H1 (cell line): ENCODE data around the gene HOXC5. TPM values are rescaled to one million over a fixed set of nuclear protein-coding genes. Genes with fewer than 3 reads are reported as not detected.
A peak's percentile ranks its signal among the peaks of the same experiment; 100 is the strongest.

Experiments
- CTCF ChIA-PET: fragments of 300-600 bp; sonication (Branson Sonifier 250); formaldehyde crosslinking; loops from one replicate; lab custom pipeline; 2021; ENCODE audit not compliant: partially characterized antibody; lab: Charles Lee
- POLR2A ChIA-PET: fragments of 300-600 bp; sonication (Branson Sonifier 250); formaldehyde crosslinking; loops from one replicate; lab custom pipeline; 2021; ENCODE audit warnings: inconsistent platforms; ENCODE audit not compliant: partially characterized antibody; lab: Charles Lee
- DNase-seq, 2 experiments: peaks; one replicate each; pipeline versions ENCODE4 v3.0.0 to v3.0.0-alpha.2; 2010 to 2022; ENCODE audit warnings: low spot score in 2 of 2, low read depth in 1 of 2, mixed read lengths in 1 of 2
- FAIRE-seq: peaks from 2 replicates; lab custom pipeline; 2011; peaks lifted over from hg19 to GRCh38; lab: Jason Lieb, UNC
- H2AFZ ChIP-seq: 2 replicates; pipeline ENCODE4 v1.8.1; 2012; ENCODE audit warnings: low read length, inconsistent platforms
- H2AK5ac ChIP-seq: 2 replicates; pipeline ENCODE4 v1.6.1; 2013; ENCODE audit warnings: low read depth, low read length
- H2BK120ac ChIP-seq: replicated peaks from 2 replicates; pipeline ENCODE3; 2013; ENCODE audit warnings: low read depth, low read length, inconsistent platforms
- H2BK12ac ChIP-seq: 2 replicates; pipeline ENCODE4 v1.6.1; 2013; ENCODE audit warnings: low read depth, low read length
- H2BK15ac ChIP-seq: 2 replicates; pipeline ENCODE4 v1.6.1; 2013; ENCODE audit warnings: low read length
- H2BK20ac ChIP-seq: 2 replicates; pipeline ENCODE4 v1.6.1; 2013; ENCODE audit warnings: low read length
- H2BK5ac ChIP-seq: 2 replicates; pipeline ENCODE4 v1.6.1; 2013; ENCODE audit warnings: low read depth, low read length
- H3K14ac ChIP-seq: 2 replicates; pipeline ENCODE4 v1.6.1; 2013; ENCODE audit warnings: inconsistent platforms; ENCODE audit not compliant: insufficient read length
- H3K18ac ChIP-seq: 2 replicates; pipeline ENCODE4 v1.6.1; 2013; ENCODE audit warnings: low read length; ENCODE audit errors: extremely low read depth
- H3K23ac ChIP-seq: 2 replicates; pipeline ENCODE4 v1.6.1; 2013; ENCODE audit warnings: inconsistent platforms; ENCODE audit not compliant: insufficient read length
- H3K23me2 ChIP-seq: 2 replicates; pipeline ENCODE4 v1.6.1; 2013; ENCODE audit warnings: low read depth, low read length
- H3K27ac ChIP-seq: 2 replicates; pipeline ENCODE4 v1.6.1; 2011; ENCODE audit warnings: low read depth, low read length, inconsistent platforms
- H3K27me3 ChIP-seq, 4 experiments: replicated peaks in 1 of 4; 1 replicate in 1 of 4; 2 replicates in 3 of 4; pipeline versions ENCODE4 v1.6.1 to v1.8.1; 2011 to 2013; ENCODE audit warnings: low read length in 3 of 4, mild to moderate bottlenecking in 3 of 4, inconsistent platforms in 2 of 4, mixed read lengths in 2 of 4, moderate library complexity in 1 of 4; ENCODE audit not compliant: control insufficient read depth in 3 of 4, insufficient read depth in 3 of 4; ENCODE audit errors: extremely low read depth in 1 of 4
- H3K36me3 ChIP-seq, 4 experiments: 2 replicates each; pipeline versions ENCODE4 v1.6.1 to v1.8.1; 2011 to 2013; ENCODE audit warnings: mild to moderate bottlenecking in 4 of 4, low read length in 3 of 4, moderate library complexity in 2 of 4, control low read depth in 1 of 4, inconsistent platforms in 1 of 4; ENCODE audit not compliant: insufficient read depth in 4 of 4, control insufficient read depth in 2 of 4
- H3K4ac ChIP-seq: replicated peaks from 2 replicates; pipeline ENCODE3; 2013; ENCODE audit warnings: low read length, low read depth, mixed read lengths, inconsistent platforms; ENCODE audit not compliant: insufficient read length
- H3K4me1 ChIP-seq, 4 experiments: replicated peaks in 1 of 4; 1 replicate in 1 of 4; 2 replicates in 3 of 4; pipeline versions ENCODE4 v1.6.1 to v1.8.1; 2011 to 2013; ENCODE audit warnings: low read length in 3 of 4, inconsistent platforms in 2 of 4, mixed read lengths in 1 of 4; ENCODE audit not compliant: insufficient read depth in 4 of 4, control insufficient read depth in 3 of 4
- H3K4me2 ChIP-seq, 2 experiments: 2 replicates each; pipeline versions ENCODE4 v1.6.1 to v1.8.1; 2011 to 2013; ENCODE audit warnings: low read depth in 2 of 2, low read length in 2 of 2, control low read depth in 1 of 2, inconsistent platforms in 1 of 2, mild to moderate bottlenecking in 1 of 2; ENCODE audit not compliant: insufficient read depth in 1 of 2
- H3K4me3 ChIP-seq, 4 experiments: fragments of 200-600, 300-600 bp in 1 of 4; sonication (generic), shearing (Covaris generic), sonication (Bioruptor Twin) in 1 of 4; 2 replicates each; pipeline versions ENCODE4 v1.5.1 to v1.8.1; 2011 to 2016; ENCODE audit warnings: low read length in 4 of 4, low read depth in 3 of 4, control low read depth in 2 of 4, inconsistent platforms in 2 of 4, mild to moderate bottlenecking in 2 of 4, mixed read lengths in 1 of 4, moderate library complexity in 1 of 4; ENCODE audit not compliant: insufficient read depth in 2 of 4; ENCODE audit errors: extremely low read depth in 1 of 4
- H3K56ac ChIP-seq: replicated peaks from 2 replicates; pipeline ENCODE3; 2013; ENCODE audit warnings: low read depth, mild to moderate bottlenecking, mixed read lengths, low read length, inconsistent platforms; ENCODE audit not compliant: insufficient read length
- H3K79me1 ChIP-seq: 2 replicates; pipeline ENCODE4 v1.6.1; 2013; ENCODE audit warnings: low read depth, low read length, control low read depth
- H3K79me2 ChIP-seq, 2 experiments: 2 replicates each; pipeline versions ENCODE4 v1.6.1 to v1.8.1; 2012 to 2013; ENCODE audit warnings: low read length in 2 of 2, mild to moderate bottlenecking in 2 of 2, inconsistent platforms in 1 of 2; ENCODE audit not compliant: insufficient read depth in 2 of 2, control insufficient read depth in 1 of 2
- H3K9ac ChIP-seq, 4 experiments: replicated peaks in 1 of 4; 1 replicate in 1 of 4; 2 replicates in 3 of 4; pipeline versions ENCODE4 v1.6.1 to v1.8.1; 2011 to 2013; ENCODE audit warnings: low read depth in 3 of 4, low read length in 3 of 4, control low read depth in 2 of 4, mild to moderate bottlenecking in 2 of 4, moderate library complexity in 2 of 4, inconsistent platforms in 1 of 4; ENCODE audit errors: extremely low read depth in 1 of 4
- H3K9me3 ChIP-seq, 2 experiments: 2 replicates each; pipeline versions ENCODE4 v1.6.1 to v1.8.1; 2012 to 2013; ENCODE audit warnings: mild to moderate bottlenecking in 2 of 2, moderate library complexity in 2 of 2, control low read depth in 1 of 2, inconsistent platforms in 1 of 2, low read depth in 1 of 2, low read length in 1 of 2, mixed read lengths in 1 of 2; ENCODE audit not compliant: insufficient read depth in 2 of 2
- H4K20me1 ChIP-seq, 2 experiments: replicated peaks in 1 of 2; 2 replicates each; pipeline versions ENCODE3 to v1.8.1; 2011 to 2013; ENCODE audit warnings: inconsistent platforms in 2 of 2, low read length in 2 of 2, mild to moderate bottlenecking in 1 of 2; ENCODE audit not compliant: insufficient read depth in 2 of 2, control insufficient read depth in 1 of 2
- H4K5ac ChIP-seq: 2 replicates; pipeline ENCODE4 v1.6.1; 2013; ENCODE audit warnings: low read length, low read depth, mixed read lengths, inconsistent platforms; ENCODE audit not compliant: insufficient read length
- H4K8ac ChIP-seq: 2 replicates; pipeline ENCODE4 v1.8.0; 2013; ENCODE audit warnings: mild to moderate bottlenecking, moderate library complexity, low read length, inconsistent platforms; ENCODE audit not compliant: insufficient read depth; ENCODE audit errors: extremely low read depth
- H4K91ac ChIP-seq: replicated peaks from 2 replicates; pipeline ENCODE3; 2013; ENCODE audit warnings: low read length, mixed read lengths, inconsistent platforms; ENCODE audit not compliant: insufficient read length
- CBX8 ChIP-seq: fragments of 300-800, 300-1000 bp; sonication (generic); IDR thresholded peaks from 2 replicates; pipeline ENCODE4 v1.7.1; 2016; ENCODE audit warnings: low read depth, low read length, borderline replicate concordance
- EZH2 ChIP-seq: fragments of 200-600 bp; sonication (generic); IDR thresholded peaks from 2 replicates; pipeline ENCODE4 v1.7.1; 2012; ENCODE audit warnings: low read depth, mild to moderate bottlenecking, moderate library complexity, low read length, inconsistent platforms; ENCODE audit not compliant: severe bottlenecking
- GTF2F1 ChIP-seq: IDR thresholded peaks from 2 replicates; pipeline ENCODE4 v1.6.1; 2012; ENCODE audit warnings: low read depth, low read length, improper control_type of control experiment, borderline replicate concordance
- RNF2 ChIP-seq: fragments of 200-900, 300-1000 bp; sonication (generic); IDR thresholded peaks from 2 replicates; pipeline ENCODE4 v1.7.1; 2016; ENCODE audit warnings: borderline replicate concordance, low read depth, mild to moderate bottlenecking, antibody characterized with exemption, low read length; ENCODE audit not compliant: poor library complexity, severe bottlenecking; ENCODE audit errors: missing control alignments
- SUZ12 ChIP-seq: fragments of 200-600 bp; sonication (generic); IDR thresholded peaks from 2 replicates; pipeline ENCODE4 v1.6.1; 2012; ENCODE audit warnings: mild to moderate bottlenecking, inconsistent platforms, low read length, moderate library complexity, mixed read lengths
- TCF12 ChIP-seq: IDR thresholded peaks from 2 replicates; pipeline ENCODE4 v1.6.1; 2011; ENCODE audit warnings: low read depth, mild to moderate bottlenecking, low read length
- WGBS, 2 experiments: shearing (Covaris generic) in 1 of 2; methylation state at CpG; one replicate each; pipeline versions ENCODE4 v1.1.6 to v1.1.7; 2013 to 2015; ENCODE audit warnings: low lambda C conversion rate in 2 of 2, mixed read lengths in 2 of 2, inconsistent platforms in 1 of 2, low coverage in 1 of 2, missing lambda C conversion rate in 1 of 2; ENCODE audit not compliant: insufficient replicate concordance in 2 of 2, insufficient coverage in 1 of 2, insufficient read length in 1 of 2; ENCODE audit errors: extremely low coverage in 1 of 2, missing lambda C conversion rate in 1 of 2; 5-methylcytosine and 5-hydroxymethylcytosine counted together
- polyA plus RNA-seq, 7 experiments: library from polyadenylated mRNA; depleted of rRNA in 3 of 7; stranded (reverse) in 5 of 7; unstranded in 2 of 7; fragments of >200 nt in 5 of 7; fragments of 200-250 nt in 2 of 7; gene quantifications; 1 replicate in 5 of 7; 2 replicates in 1 of 7; 4 replicates in 1 of 7; pipeline versions ENCODE4 v1.2.1 to v1.2.3, GENCODE V29; 2011 to 2013; ENCODE audit warnings: missing spikeins in 2 of 7, mixed read lengths in 2 of 7
- total RNA-seq: library from RNA; stranded (reverse); fragmentation: NEBNext Ultra II Directional; extraction: Animal tissue kit (Norgen Biotek cat#: 25700); gene quantifications from 2 replicates; pipeline ENCODE4 v1.2.1, GENCODE V29; 2021

Gene HOXC5
- total and polyA plus RNA-seq, 2 of the 8 experiments (the other 6 are each of a cell fraction or from before 2014, with no cell fraction given): not detected

GRCh38 chr12:54025499-54026405 is 7.1 kb upstream of the HOXC5 start:
- 27% methylated on average over 7 of the region's 7 CpGs; no CpG with 5 or more reads in 1 of the 2 experiments for WGBS, 2 experiments
- no peak overlapping the region for H3K4me2 ChIP-seq
- H3K79me2 ChIP-seq: no peaks in the 10 kb centered on the region
- H3K79me1 ChIP-seq: no peaks in the 10 kb centered on the region
- no peak overlapping the region for H2AK5ac ChIP-seq
- H3K27me3 ChIP-seq: peaks cover 95 to 100% (median 99%) of the 10 kb centered on the region in 4 experiments
- no peak overlapping the region for H2BK15ac ChIP-seq
- H3K18ac ChIP-seq: no peak overlapping the region
- no peak overlapping the region for H2BK20ac ChIP-seq
- no peak overlapping the region for H3K14ac ChIP-seq
- peaks cover 0 to 7% (median 2%) of the 10 kb centered on the region in 4 experiments; a peak in 3 of 7 replicates for H3K4me1 ChIP-seq
- H2BK12ac ChIP-seq: 0 out of 2 replicates have a peak overlapping the region, but pooled peaks have one; percentile 4
- H3K36me3 ChIP-seq: peaks cover 0 to under 1% (median 0%) of the 10 kb centered on the region in 4 experiments; a peak in 1 of 8 replicates
- H4K5ac ChIP-seq: no peak overlapping the region
- H3K56ac ChIP-seq: no peak overlapping the region
- H3K9ac ChIP-seq: no peak overlapping the region
- TF ChIP-seq RNF2 (peak; percentile 76), GTF2F1 (no peak), CBX8 (no peak), TCF12 (0 out of 2 replicates have a peak, but pooled peaks have one; percentile 44), EZH2 (peak; percentile 66), SUZ12 (peak; percentile 15)
- no peak overlapping the region for H3K27ac ChIP-seq
- no peak overlapping the region for H2BK120ac ChIP-seq
- H3K4me3 ChIP-seq: no peak overlapping the region
- CTCF ChIA-PET: interaction anchor here (0.9 to 20.0 kb wide), 9 partner anchors 9 to 191 kb away, joined by 3 to 339 read pairs (median 5); partner anchors contain the start of genes HOXC8 and SMUG1
- no peak overlapping the region for H2BK5ac ChIP-seq
- DNase-seq: no peak
- H3K23ac ChIP-seq: no peak overlapping the region
- H3K4ac ChIP-seq: no peak overlapping the region
- FAIRE-seq: no peak
- no peaks in the 10 kb centered on the region for H3K9me3 ChIP-seq
- H4K20me1 ChIP-seq: peaks cover 17 to 22% of the 10 kb centered on the region in 2 experiments
- H4K91ac ChIP-seq: no peak overlapping the region
- no peak overlapping the region for H2AFZ ChIP-seq
- H3K23me2 ChIP-seq: no peaks in the 10 kb centered on the region
- H4K8ac ChIP-seq: no peak overlapping the region
- POLR2A ChIA-PET: interaction anchor here (0.6 to 1.1 kb wide), 3 partner anchors 9 to 120 kb away, joined by 3 read pairs; no protein-coding TSS in a partner anchor
